Body of pancreas (tissue), 4 donors: ENCODE measurements around the gene TNFRSF1A.

Experiments
- POLR2A ChIP-seq, 3 donors: fragments of 450-650 bp; IDR thresholded peaks; one replicate each; pipeline ENCODE4 v1.6.1; 2016; ENCODE audit warnings: antibody characterized with exemption in 3 of 3, mild to moderate bottlenecking in 2 of 3
- TF ChIP-seq, protein P1 (sequence below), 7 experiments: fragments of 450-650 bp in 4 of 7; fragments of 200-600 bp in 3 of 7; sonication (generic) in 3 of 7; IDR thresholded peaks; one replicate each; pipeline ENCODE4 v1.5.1; 2016 to 2019; ENCODE audit warnings: antibody characterized with exemption in 7 of 7

DNA sequence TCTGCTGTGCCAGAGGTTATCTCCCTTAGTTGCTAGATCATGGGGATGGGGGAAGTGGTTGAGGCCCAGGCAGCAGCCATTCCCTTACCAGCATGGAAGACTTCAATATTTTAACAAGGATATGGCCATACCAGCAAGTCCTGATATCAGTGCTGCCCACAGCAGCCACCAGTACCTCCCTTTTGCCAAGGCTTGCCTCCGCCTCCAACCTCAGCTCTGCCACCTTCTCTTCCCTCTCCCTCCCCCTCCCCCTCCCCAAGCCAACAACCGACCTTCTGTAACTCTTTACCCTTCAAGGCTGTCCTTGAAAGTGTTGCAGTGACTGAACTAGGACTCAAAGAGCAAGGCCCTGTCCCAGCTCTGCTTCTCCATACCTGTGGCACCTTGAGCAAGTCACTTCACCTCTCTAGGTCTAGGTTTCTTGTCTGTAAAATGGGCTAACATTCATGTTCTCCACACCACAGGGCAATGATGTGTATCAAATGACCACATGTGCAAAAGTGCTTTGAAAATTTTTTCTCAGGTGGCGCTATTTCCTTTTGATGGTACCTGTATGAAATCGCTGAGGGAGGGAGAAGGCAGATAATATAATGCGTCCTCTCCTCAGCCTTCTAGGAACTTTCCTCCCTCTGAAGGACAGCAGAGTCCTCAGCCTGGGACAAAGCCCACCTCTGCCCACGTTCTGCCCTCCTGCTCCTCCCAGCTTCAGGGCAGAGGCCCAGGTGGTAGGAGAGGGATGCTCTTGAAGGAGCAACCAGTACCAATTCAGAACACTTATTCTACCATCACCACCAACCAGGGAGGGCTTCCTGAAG, 16.7 kb downstream of the TNFRSF1A start:
- TF ChIP-seq, protein P1, sequence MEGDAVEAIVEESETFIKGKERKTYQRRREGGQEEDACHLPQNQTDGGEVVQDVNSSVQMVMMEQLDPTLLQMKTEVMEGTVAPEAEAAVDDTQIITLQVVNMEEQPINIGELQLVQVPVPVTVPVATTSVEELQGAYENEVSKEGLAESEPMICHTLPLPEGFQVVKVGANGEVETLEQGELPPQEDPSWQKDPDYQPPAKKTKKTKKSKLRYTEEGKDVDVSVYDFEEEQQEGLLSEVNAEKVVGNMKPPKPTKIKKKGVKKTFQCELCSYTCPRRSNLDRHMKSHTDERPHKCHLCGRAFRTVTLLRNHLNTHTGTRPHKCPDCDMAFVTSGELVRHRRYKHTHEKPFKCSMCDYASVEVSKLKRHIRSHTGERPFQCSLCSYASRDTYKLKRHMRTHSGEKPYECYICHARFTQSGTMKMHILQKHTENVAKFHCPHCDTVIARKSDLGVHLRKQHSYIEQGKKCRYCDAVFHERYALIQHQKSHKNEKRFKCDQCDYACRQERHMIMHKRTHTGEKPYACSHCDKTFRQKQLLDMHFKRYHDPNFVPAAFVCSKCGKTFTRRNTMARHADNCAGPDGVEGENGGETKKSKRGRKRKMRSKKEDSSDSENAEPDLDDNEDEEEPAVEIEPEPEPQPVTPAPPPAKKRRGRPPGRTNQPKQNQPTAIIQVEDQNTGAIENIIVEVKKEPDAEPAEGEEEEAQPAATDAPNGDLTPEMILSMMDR (IDR thresholded peaks at IDR 0.05) = no peak
- TF ChIP-seq POLR2A (IDR thresholded peaks at IDR 0.05) = no peak
